PFSK-1 (cell line): ENCODE data around the gene MDM1.

Experiments used
- FOXP2 ChIP-seq: optimal IDR thresholded peaks from 2 replicates; pipeline ENCODE3; 2011; ENCODE audit warnings: borderline replicate concordance, control low read depth, inconsistent platforms; ENCODE audit not compliant: insufficient read depth; ENCODE audit errors: extremely low read length, extremely low read depth
- POLR2AphosphoS5 ChIP-seq: IDR thresholded peaks from 2 replicates; pipeline ENCODE4 v1.6.1; 2012; ENCODE audit warnings: low read depth, mild to moderate bottlenecking, control low read depth, low read length, moderate library complexity
- TF ChIP-seq, protein P1 (sequence below), 2 experiments: IDR thresholded peaks; 2 replicates each; pipeline versions ENCODE4 v1.6.1 to v1.8.0; 2011 to 2012; ENCODE audit warnings: low read depth in 2 of 2, low read length in 2 of 2, control low read depth in 1 of 2, inconsistent platforms in 1 of 2, mild to moderate bottlenecking in 1 of 2, moderate library complexity in 1 of 2; ENCODE audit not compliant: insufficient read depth in 1 of 2

MDM1 gene

DNA sequence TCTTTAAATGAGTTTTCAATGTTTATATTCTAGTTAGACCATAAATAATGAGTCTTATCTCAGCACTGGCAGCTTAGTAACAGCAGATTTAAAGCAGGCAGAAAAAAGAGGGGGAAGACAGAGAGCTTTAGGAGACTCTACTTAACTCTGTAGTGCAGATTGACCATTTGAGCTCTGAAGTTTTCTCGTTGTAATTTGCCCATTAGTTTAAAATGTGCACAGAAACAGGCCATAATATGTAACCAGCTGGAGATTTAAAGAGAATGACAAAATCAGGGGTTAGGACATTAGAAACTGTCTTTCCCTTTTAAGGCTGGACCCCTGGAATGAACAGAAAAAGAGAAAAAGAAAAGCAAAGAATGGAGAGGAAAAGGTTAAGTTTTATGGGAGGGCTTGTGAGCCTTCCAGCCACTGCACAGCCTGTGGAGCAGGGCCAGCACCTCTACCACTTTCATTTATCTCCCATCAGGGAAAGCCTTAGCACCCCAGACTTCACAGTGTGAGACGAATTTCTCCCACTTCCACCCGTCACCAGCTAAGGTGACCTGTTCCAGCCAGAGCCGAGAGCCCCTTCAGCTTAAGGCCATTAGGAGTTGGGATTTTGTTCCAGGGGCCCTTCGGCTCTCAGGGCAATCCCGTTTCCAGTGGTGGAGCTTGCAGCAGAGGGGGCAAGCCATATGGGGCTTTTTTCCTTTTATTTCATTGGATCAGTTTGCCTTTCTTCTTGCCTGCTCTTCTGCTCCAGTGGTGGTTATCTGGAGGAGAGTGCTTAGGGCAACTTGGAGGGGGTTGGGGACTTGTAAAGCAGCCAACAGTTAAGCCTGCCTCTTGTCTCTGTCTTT lies 86.8 kb downstream of the MDM1 start:
- no peak for TF ChIP-seq FOXP2
- TF ChIP-seq, protein P1, sequence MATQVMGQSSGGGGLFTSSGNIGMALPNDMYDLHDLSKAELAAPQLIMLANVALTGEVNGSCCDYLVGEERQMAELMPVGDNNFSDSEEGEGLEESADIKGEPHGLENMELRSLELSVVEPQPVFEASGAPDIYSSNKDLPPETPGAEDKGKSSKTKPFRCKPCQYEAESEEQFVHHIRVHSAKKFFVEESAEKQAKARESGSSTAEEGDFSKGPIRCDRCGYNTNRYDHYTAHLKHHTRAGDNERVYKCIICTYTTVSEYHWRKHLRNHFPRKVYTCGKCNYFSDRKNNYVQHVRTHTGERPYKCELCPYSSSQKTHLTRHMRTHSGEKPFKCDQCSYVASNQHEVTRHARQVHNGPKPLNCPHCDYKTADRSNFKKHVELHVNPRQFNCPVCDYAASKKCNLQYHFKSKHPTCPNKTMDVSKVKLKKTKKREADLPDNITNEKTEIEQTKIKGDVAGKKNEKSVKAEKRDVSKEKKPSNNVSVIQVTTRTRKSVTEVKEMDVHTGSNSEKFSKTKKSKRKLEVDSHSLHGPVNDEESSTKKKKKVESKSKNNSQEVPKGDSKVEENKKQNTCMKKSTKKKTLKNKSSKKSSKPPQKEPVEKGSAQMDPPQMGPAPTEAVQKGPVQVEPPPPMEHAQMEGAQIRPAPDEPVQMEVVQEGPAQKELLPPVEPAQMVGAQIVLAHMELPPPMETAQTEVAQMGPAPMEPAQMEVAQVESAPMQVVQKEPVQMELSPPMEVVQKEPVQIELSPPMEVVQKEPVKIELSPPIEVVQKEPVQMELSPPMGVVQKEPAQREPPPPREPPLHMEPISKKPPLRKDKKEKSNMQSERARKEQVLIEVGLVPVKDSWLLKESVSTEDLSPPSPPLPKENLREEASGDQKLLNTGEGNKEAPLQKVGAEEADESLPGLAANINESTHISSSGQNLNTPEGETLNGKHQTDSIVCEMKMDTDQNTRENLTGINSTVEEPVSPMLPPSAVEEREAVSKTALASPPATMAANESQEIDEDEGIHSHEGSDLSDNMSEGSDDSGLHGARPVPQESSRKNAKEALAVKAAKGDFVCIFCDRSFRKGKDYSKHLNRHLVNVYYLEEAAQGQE (IDR thresholded peaks at IDR 0.05; ENCODE audit: insufficient read depth in 1 of 2, low read depth in 2 of 2, low read length in 2 of 2): no peak
- no peak for TF ChIP-seq POLR2AphosphoS5
